Aorta (tissue), 5 donors: ENCODE results near the gene SIL1. TPM values are rescaled to one million over a fixed set of nuclear protein-coding genes. Genes with fewer than 3 reads are reported as not detected.

Experiments used
- ATAC-seq: fragments of 200-7000 bp; cut with Tn5 transposase; one replicate; pipeline ENCODE4 v1.9.1; 2022; ENCODE audit warnings: moderate library complexity; ENCODE audit not compliant: low FRiP score
- DNase-seq, 2 donors: peaks; one replicate each; pipeline ENCODE4 v3.0.0-alpha.2; 2020
- H3K27ac ChIP-seq, 2 donors: one replicate each; pipeline ENCODE4 v1.5.1; 2013; ENCODE audit warnings: low read length in 2 of 2, mild to moderate bottlenecking in 2 of 2, moderate library complexity in 2 of 2, control low read depth in 1 of 2, inconsistent platforms in 1 of 2, low read depth in 1 of 2
- H3K27me3 ChIP-seq, 2 donors: one replicate each; pipeline ENCODE4 v1.6.1; 2013; ENCODE audit warnings: control low read depth in 1 of 2, low read length in 1 of 2, mild to moderate bottlenecking in 1 of 2, moderate library complexity in 1 of 2; ENCODE audit not compliant: insufficient read depth in 2 of 2, control insufficient read depth in 1 of 2
- H3K36me3 ChIP-seq, 2 donors: one replicate each; pipeline ENCODE4 v1.6.1; 2013; ENCODE audit warnings: control low read depth in 1 of 2, low read length in 1 of 2, mild to moderate bottlenecking in 1 of 2; ENCODE audit not compliant: insufficient read depth in 2 of 2, control insufficient read depth in 1 of 2
- H3K4me1 ChIP-seq, 2 donors: one replicate each; pipeline ENCODE4 v1.6.1; 2013; ENCODE audit warnings: low read length in 2 of 2, control low read depth in 1 of 2, mild to moderate bottlenecking in 1 of 2, moderate library complexity in 1 of 2; ENCODE audit not compliant: insufficient read depth in 2 of 2, control insufficient read depth in 1 of 2
- H3K4me3 ChIP-seq, 2 donors: one replicate each; pipeline ENCODE4 v1.5.1; 2013; ENCODE audit warnings: low read length in 2 of 2, control low read depth in 1 of 2, mild to moderate bottlenecking in 1 of 2
- H3K9me3 ChIP-seq: one replicate; pipeline ENCODE4 v1.6.1; 2013; ENCODE audit warnings: mild to moderate bottlenecking, low read length; ENCODE audit not compliant: control insufficient read depth
- WGBS, 2 donors: extraction: QIAGEN DNeasy Blood & Tissue Kit; methylation state at CpG; one replicate each; pipeline ENCODE4 v1.1.7; 2013; 5-methylcytosine and 5-hydroxymethylcytosine counted together
- intact Hi-C, 2 donors: fragments of 100-400 bp; cut with DNase I; formaldehyde crosslinking; loops; one replicate each; pipeline versions ENCODE4 v1.14.2 to v1.15.0; 2022
- polyA plus RNA-seq, 2 donors: library from polyadenylated mRNA; stranded (reverse); fragments of 200-250 nt; gene quantifications; one replicate each; pipeline ENCODE4 v1.2.3, GENCODE V29; 2013
- total RNA-seq, 2 donors: library from RNA; stranded (reverse); fragmentation: NEBNext Ultra II Directional; extraction: Animal tissue kit (Norgen Biotek cat#: 25700); gene quantifications; one replicate each; pipeline ENCODE4 v1.2.1, GENCODE V29; 2021
- donor health status: healthy with polysubstance abuse.
- donor health status: Bipolar disorder and iron deficiency.
- donor health status: DM: no; HTN: no; CAD: no.
- donor health status: DM: no; HTN: no; CAD: no.
- donor health status: DM: yes; HTN: yes; CAD: no.

The SIL1 gene
- total and polyA plus RNA-seq, 4 donors, result 19.4 to 58.9 (median 49.2) TPM

DNA sequence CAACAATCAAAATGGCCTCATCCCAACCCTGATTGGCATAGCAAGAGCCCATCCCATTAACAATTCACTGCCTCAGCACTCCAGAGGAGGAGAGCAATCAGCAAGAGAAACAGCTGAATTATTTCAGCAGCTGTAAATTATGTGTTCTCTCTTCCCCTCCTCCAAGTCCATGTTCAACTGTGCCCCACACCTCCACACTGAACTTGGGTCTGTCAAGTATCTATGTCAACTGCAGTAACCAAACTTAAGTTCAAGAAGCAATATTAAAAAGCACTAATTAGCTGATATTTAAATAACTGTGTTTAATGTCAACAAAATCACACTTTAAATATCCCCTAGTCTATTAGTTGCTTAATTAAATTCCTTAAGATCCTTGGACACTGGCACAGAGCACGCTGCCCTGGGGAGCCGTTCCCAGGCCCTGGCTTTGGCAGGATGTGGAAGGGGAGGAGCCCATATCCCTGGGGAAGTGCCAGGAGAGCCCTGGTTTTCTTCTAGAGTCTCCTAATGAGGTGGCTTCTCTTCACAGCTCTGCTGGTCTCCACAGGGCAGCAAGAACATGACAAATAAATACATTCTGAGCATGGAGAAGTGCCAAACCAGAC is 50.6 kb downstream of the SIL1 start:
- 0 to 1% methylated on average over 2 of the region's 2 CpGs for WGBS, 2 donors
- H3K9me3 ChIP-seq, result no peaks in the 10 kb centered on the region
- DNase-seq (peak; percentile 82 to 88), ATAC-seq (peak; percentile 82)
- no peaks in the 10 kb centered on the region for H3K4me1 ChIP-seq
- peak overlapping the region in 1 of 2 donors; percentile 52 for H3K27ac ChIP-seq
- no peak overlapping the region for H3K4me3 ChIP-seq
- no peaks in the 10 kb centered on the region for H3K27me3 ChIP-seq
- intact Hi-C loops, result loop anchor here (5.0 to 10.0 kb wide), 2 partner anchors 40 to 47 kb away; partner anchors contain the start of gene SIL1 (in 1 of the 2)
- H3K36me3 ChIP-seq, result no peaks in the 10 kb centered on the region

- intact Hi-C loops, result loop anchor here (5.0 to 10.0 kb wide), 2 partner anchors 40 to 48 kb away; partner anchors contain the start of gene SIL1 (in 1 of the 2)
- Histone ChIP-seq H3K36me3 (no peaks in the 10 kb centered on the region), H3K27me3 (no peaks in the 10 kb centered on the region), H3K9me3 (no peaks in the 10 kb centered on the region), H3K27ac (peak overlapping the region in 1 of 2 donors; percentile 52), H3K4me3 (no peak overlapping the region), H3K4me1 (peaks cover 0 to 1% of the 10 kb centered on the region in 2 donors)
- no peak for DNase-seq
- WGBS, 2 donors, result 47 to 68% methylated on average over 2 of the region's 2 CpGs
- ATAC-seq, result peak; percentile 49
These were observed 51.2 kb downstream of the SIL1 start for GRCh38 chr5:139146809-139147482.

GRCh38 chr5:139141446-139142204 is 56.5 kb downstream of the SIL1 start:
- Histone ChIP-seq H3K27ac (peak overlapping the region; percentile 67 to 96), H3K27me3 (no peaks in the 10 kb centered on the region), H3K9me3 (no peaks in the 10 kb centered on the region), H3K4me1 (peaks cover 3 to 6% of the 10 kb centered on the region in 2 donors), H3K36me3 (no peaks in the 10 kb centered on the region), H3K4me3 (no peak overlapping the region)
- WGBS, 2 donors, result 10 to 12% methylated on average over 3 of the region's 3 CpGs
- ATAC-seq (peak; percentile 85), DNase-seq (peak; percentile 65 to 81)
- intact Hi-C loops, result loop anchor here (5.0 to 10.0 kb wide), 3 partner anchors 34 to 56 kb away; partner anchors contain the start of gene SIL1 (in 2 of the 2)

GRCh38 chr5:139140591-139141071 is 57.5 kb downstream of the SIL1 start:
- WGBS, 2 donors, result 2 to 5% methylated on average over 6 of the region's 6 CpGs
- Histone ChIP-seq H3K27me3 (no peaks in the 10 kb centered on the region), H3K27ac (peak overlapping the region; percentile 61 to 96), H3K36me3 (no peaks in the 10 kb centered on the region), H3K9me3 (no peaks in the 10 kb centered on the region), H3K4me3 (no peak overlapping the region), H3K4me1 (peaks cover 3 to 6% of the 10 kb centered on the region in 2 donors)
- ATAC-seq (peak; percentile 79), DNase-seq (peak in 1 of 2 donors; percentile 62)
- intact Hi-C loops, result loop anchor here (5.0 to 10.0 kb wide), 3 partner anchors 33 to 57 kb away; partner anchors contain the start of gene SIL1 (in 2 of the 2)

DNA sequence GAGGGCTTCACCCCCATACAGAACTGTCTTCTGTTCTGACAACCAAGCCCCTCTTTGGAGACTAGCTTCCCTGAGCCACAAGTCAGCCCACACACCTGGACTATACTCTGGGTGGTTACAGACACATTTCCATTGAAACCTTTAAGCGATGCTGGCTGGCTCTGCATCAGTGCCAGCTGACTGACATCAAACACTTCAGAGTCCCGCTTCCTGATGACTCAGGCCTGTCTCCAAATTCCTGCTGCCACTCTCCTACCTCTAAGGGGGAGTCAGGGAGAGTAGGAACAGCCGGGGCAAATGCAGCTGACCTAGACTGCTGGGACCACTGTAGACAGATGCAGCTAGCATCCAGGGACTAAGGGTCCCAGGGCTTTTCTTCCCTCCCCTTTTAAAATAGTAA is 59.4 kb downstream of the SIL1 start:
- H3K9me3 ChIP-seq, result no peaks in the 10 kb centered on the region
- H3K4me3 ChIP-seq, result no peak overlapping the region
- no peaks in the 10 kb centered on the region for H3K27me3 ChIP-seq
- peaks cover 3 to 6% of the 10 kb centered on the region in 2 donors for H3K4me1 ChIP-seq
- intact Hi-C loops, result no loop called here
- ATAC-seq, result peak; percentile 43
- WGBS, 2 donors, result 0 to 2% methylated on average over 3 of the region's 3 CpGs
- peak overlapping the region; percentile 87 to 97 for H3K27ac ChIP-seq
- DNase-seq, result peak; percentile 55 to 77
- no peaks in the 10 kb centered on the region for H3K36me3 ChIP-seq

DNA sequence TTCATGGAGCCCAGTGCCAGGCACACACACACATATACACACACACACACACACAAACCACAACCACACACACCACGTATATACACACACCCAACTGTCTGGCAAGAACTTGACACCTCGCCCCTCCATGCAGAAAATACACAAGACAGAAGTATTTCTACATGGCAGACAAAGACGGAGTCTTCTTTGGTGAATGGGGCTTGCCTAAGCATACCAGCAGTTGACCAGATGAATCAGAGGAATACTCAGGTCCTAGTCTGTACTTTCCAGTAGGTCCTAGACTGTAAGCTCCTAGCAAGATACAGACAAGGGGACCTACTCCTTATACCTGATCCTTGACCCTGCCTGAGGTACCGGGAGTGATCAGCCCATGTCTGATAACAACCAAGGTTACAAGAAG is 60.1 kb downstream of the SIL1 start:
- peak overlapping the region; percentile 49 to 58 for H3K27ac ChIP-seq
- no peaks in the 10 kb centered on the region for H3K9me3 ChIP-seq
- no peak for ATAC-seq
- no peaks in the 10 kb centered on the region for H3K36me3 ChIP-seq
- H3K27me3 ChIP-seq, result no peaks in the 10 kb centered on the region
- DNase-seq, result no peak
- H3K4me1 ChIP-seq, result peaks cover 3 to 6% of the 10 kb centered on the region in 2 donors
- intact Hi-C loops, result no loop called here
- H3K4me3 ChIP-seq, result no peak overlapping the region
- WGBS, 2 donors, result 58 to 59% methylated on average over 4 of the region's 4 CpGs

DNA sequence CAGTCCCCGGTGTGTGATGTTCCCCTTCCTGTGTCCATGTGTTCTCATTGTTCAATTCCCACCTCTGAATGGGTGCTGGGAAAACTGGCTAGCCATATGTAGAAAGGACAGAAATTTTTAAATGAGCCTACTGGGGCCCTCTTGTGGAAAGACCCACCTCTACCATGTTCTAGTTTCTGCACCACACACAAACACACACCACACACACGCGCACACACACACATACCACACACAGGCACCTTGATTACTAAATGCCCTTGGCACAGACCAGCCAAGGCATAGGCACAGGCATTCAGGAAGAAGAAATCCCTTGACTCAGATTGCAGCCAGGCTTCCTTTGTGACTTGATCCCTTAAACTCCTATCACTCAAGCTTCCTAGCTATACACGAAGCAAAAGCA is 60.5 kb downstream of the SIL1 start:
- H3K27me3 ChIP-seq, result no peaks in the 10 kb centered on the region
- H3K4me3 ChIP-seq, result no peak overlapping the region
- DNase-seq, result no peak
- H3K9me3 ChIP-seq, result no peaks in the 10 kb centered on the region
- H3K27ac ChIP-seq, result peak overlapping the region; percentile 49 to 58
- intact Hi-C loops, result no loop called here
- no peak for ATAC-seq
- H3K36me3 ChIP-seq, result no peaks in the 10 kb centered on the region
- H3K4me1 ChIP-seq, result peaks cover 3 to 6% of the 10 kb centered on the region in 2 donors
- WGBS, 2 donors, result 46 to 60% methylated on average over 3 to 4 of the region's 4 CpGs

DNA sequence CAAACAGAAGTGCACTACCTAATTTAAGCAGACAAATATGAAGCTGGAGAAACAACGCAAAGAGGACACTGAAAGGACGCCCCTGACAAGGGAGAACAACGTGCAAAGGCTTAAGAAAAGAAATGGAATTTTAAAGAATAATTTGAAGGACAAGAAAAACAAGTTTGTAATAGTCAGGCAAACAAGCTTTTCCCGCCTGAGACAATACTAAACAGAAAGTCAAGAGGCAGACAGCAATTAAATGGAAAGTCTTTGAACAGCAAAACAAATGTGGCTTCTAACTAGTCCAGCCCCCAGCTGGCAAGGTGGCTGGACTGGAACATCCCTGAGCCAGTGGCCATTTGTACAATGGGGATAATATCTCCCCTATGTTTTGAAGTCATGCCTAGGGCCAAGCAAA is 63.3 kb downstream of the SIL1 start:
- WGBS, 2 donors, result 62 to 70% methylated on average over 4 of the region's 4 CpGs
- no peaks in the 10 kb centered on the region for H3K36me3 ChIP-seq
- H3K4me3 ChIP-seq, result no peak overlapping the region
- DNase-seq (no peak), ATAC-seq (no peak)
- no peaks in the 10 kb centered on the region for H3K27me3 ChIP-seq
- no peaks in the 10 kb centered on the region for H3K9me3 ChIP-seq
- peaks cover 6 to 10% of the 10 kb centered on the region in 2 donors for H3K4me1 ChIP-seq
- intact Hi-C loops, result no loop called here
- no peak overlapping the region for H3K27ac ChIP-seq
